Loucy (cell line): Measurements from ENCODE around the gene FCHSD2.

ENCODE experiments used
- H2AFZ ChIP-seq: fragments of 200-600 bp; sonication (generic); 2 replicates; pipeline ENCODE4 v1.6.0; 2016; ENCODE audit warnings: antibody characterized with exemption, mild to moderate bottlenecking, low read length, moderate library complexity
- H3F3A ChIP-seq: fragments of 200-600 bp; 2 replicates; pipeline ENCODE4 v1.6.0; 2016; ENCODE audit warnings: antibody characterized with exemption, low read depth, mild to moderate bottlenecking
- H3K27me3 ChIP-seq: fragments of 200-600 bp; sonication (generic); 2 replicates; pipeline ENCODE4 v1.6.1; 2014; ENCODE audit warnings: low read length, mild to moderate bottlenecking; ENCODE audit not compliant: insufficient read depth, poor library complexity, severe bottlenecking
- H3K36me3 ChIP-seq: fragments of 200-600 bp; sonication (generic); 2 replicates; pipeline ENCODE4 v1.6.1; 2016; ENCODE audit warnings: low read length; ENCODE audit not compliant: insufficient read depth
- H3K4me1 ChIP-seq: fragments of 200-600 bp; sonication (generic); 2 replicates; pipeline ENCODE4 v1.5.1; 2014; ENCODE audit warnings: low read length, mild to moderate bottlenecking; ENCODE audit not compliant: insufficient read depth, poor library complexity, severe bottlenecking
- H3K4me2 ChIP-seq: fragments of 200-600 bp; sonication (generic); 2 replicates; pipeline ENCODE4 v1.6.0; 2014; ENCODE audit warnings: antibody characterized with exemption, low read length, low read depth, mild to moderate bottlenecking; ENCODE audit not compliant: poor library complexity, severe bottlenecking
- H3K4me3 ChIP-seq: fragments of 200-600 bp; sonication (generic); 2 replicates; pipeline ENCODE4 v1.5.1; 2014; ENCODE audit warnings: low read length, mild to moderate bottlenecking, mixed read lengths; ENCODE audit not compliant: poor library complexity, severe bottlenecking
- H3K79me2 ChIP-seq: fragments of 200-600 bp; sonication (generic); 2 replicates; pipeline ENCODE4 v1.6.1; 2014; ENCODE audit warnings: low read length; ENCODE audit not compliant: insufficient read depth
- H3K9ac ChIP-seq: fragments of 200-600 bp; sonication (generic); 2 replicates; pipeline ENCODE4 v1.6.0; 2014; ENCODE audit warnings: mild to moderate bottlenecking, low read depth, low read length, moderate library complexity; ENCODE audit not compliant: poor library complexity, severe bottlenecking
- H3K9me2 ChIP-seq: fragments of 200-600 bp; sonication (generic); replicated peaks from 2 replicates; pipeline ENCODE4 v1.6.1; 2016; ENCODE audit warnings: low read depth, low read length, mixed read lengths
- H3K9me3 ChIP-seq: fragments of 200-600 bp; sonication (generic); 2 replicates; pipeline ENCODE4 v1.6.1; 2014; ENCODE audit warnings: mild to moderate bottlenecking, antibody characterized with exemption, low read length, low read depth; ENCODE audit not compliant: insufficient read depth
- H4K20me1 ChIP-seq: fragments of 200-600 bp; sonication (generic); 2 replicates; pipeline ENCODE4 v1.6.0; 2014; ENCODE audit warnings: antibody characterized with exemption, low read length, mild to moderate bottlenecking; ENCODE audit not compliant: insufficient read depth, poor library complexity, severe bottlenecking
- EZH2phosphoT487 ChIP-seq: fragments of 200-600 bp; IDR thresholded peaks from 2 replicates; pipeline ENCODE4 v1.6.1; 2018; ENCODE audit warnings: antibody characterized with exemption, mild to moderate bottlenecking, moderate library complexity, borderline replicate concordance
- TF ChIP-seq, protein P1 (sequence below): fragments of 200-600 bp; sonication (generic); conservative IDR thresholded peaks from 2 replicates; pipeline ENCODE4 v1.5.1; 2014; ENCODE audit warnings: mild to moderate bottlenecking, antibody characterized with exemption, low read length

The FCHSD2 gene

DNA sequence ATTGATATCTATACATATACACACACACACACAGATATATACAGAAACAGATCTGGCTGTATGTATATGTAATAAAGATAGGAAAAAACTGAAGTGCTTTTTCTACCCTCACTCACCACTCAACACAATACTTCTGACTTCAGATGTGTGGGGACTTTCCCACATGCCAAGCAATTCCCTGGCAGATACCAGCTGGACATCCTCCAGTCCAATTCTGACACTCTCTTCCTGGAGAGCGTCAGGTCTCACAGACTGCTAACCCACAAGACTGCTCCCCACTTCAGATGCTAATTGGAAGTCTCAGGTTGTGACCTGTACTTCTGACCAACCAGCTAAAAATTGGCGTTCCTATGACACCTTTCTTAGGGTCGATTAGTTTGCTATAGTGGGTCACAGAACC is 187.3 kb downstream of the FCHSD2 start:
- Histone ChIP-seq H2AFZ (no peak overlapping the region), H3K4me2 (no peak overlapping the region), H3K4me3 (no peak overlapping the region), H3K9me2 (no peaks in the 10 kb centered on the region), H3K27me3 (no peaks in the 10 kb centered on the region), H3K9ac (no peak overlapping the region), H3K4me1 (peaks cover 3% of the 10 kb centered on the region), H3F3A (no peaks in the 10 kb centered on the region), H4K20me1 (peaks cover 4% of the 10 kb centered on the region), H3K36me3 (peaks cover 20% of the 10 kb centered on the region; the same call in 1 of the 2 replicates), H3K79me2 (peaks cover 7% of the 10 kb centered on the region; the same call in 1 of the 2 replicates), H3K9me3 (no peaks in the 10 kb centered on the region)
- TF ChIP-seq, protein P1, sequence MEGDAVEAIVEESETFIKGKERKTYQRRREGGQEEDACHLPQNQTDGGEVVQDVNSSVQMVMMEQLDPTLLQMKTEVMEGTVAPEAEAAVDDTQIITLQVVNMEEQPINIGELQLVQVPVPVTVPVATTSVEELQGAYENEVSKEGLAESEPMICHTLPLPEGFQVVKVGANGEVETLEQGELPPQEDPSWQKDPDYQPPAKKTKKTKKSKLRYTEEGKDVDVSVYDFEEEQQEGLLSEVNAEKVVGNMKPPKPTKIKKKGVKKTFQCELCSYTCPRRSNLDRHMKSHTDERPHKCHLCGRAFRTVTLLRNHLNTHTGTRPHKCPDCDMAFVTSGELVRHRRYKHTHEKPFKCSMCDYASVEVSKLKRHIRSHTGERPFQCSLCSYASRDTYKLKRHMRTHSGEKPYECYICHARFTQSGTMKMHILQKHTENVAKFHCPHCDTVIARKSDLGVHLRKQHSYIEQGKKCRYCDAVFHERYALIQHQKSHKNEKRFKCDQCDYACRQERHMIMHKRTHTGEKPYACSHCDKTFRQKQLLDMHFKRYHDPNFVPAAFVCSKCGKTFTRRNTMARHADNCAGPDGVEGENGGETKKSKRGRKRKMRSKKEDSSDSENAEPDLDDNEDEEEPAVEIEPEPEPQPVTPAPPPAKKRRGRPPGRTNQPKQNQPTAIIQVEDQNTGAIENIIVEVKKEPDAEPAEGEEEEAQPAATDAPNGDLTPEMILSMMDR: no peak
- TF ChIP-seq EZH2phosphoT487: no peak

DNA sequence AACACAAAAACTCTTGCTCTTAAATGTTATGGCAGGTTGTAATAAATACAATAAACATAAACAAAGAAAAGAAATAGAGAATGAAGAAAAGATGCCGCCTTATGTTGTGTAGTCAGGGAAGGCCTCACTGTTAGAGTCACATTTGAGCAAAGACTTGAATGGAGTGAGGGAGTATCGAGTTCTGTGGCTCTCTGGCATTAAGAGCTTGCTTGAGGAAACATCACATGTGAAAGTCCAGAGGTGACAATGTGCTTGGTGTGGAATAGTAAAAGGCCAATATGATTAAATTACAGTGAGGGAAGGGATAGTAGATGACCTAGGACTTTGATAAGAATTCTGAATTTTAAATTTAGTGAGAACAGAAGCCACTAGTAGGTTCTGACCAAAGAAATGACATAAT is 188.5 kb downstream of the FCHSD2 start:
- Histone ChIP-seq H3K9ac (no peak overlapping the region), H3K36me3 (peaks cover 15% of the 10 kb centered on the region; the same call in 1 of the 2 replicates), H4K20me1 (peaks cover 4% of the 10 kb centered on the region), H2AFZ (no peak overlapping the region), H3K4me1 (peaks cover 3% of the 10 kb centered on the region), H3K27me3 (no peaks in the 10 kb centered on the region), H3F3A (no peaks in the 10 kb centered on the region), H3K9me2 (no peaks in the 10 kb centered on the region), H3K9me3 (no peaks in the 10 kb centered on the region), H3K79me2 (peaks cover 7% of the 10 kb centered on the region; the same call in 1 of the 2 replicates), H3K4me3 (no peak overlapping the region), H3K4me2 (no peak overlapping the region)
- TF ChIP-seq EZH2phosphoT487: no peak
- TF ChIP-seq, protein P1: no peak

- no peaks in the 10 kb centered on the region for H3K9me2 ChIP-seq
- H3K9ac ChIP-seq: no peak overlapping the region
- H3K36me3 ChIP-seq: peaks cover 9% of the 10 kb centered on the region; the same call in 1 of the 2 replicates
- TF ChIP-seq EZH2phosphoT487: no peak
- TF ChIP-seq, protein P1: no peak
- H3K4me3 ChIP-seq: no peak overlapping the region
- H3K27me3 ChIP-seq: no peaks in the 10 kb centered on the region
- no peaks in the 10 kb centered on the region for H3F3A ChIP-seq
- peaks cover 4% of the 10 kb centered on the region for H4K20me1 ChIP-seq
- H2AFZ ChIP-seq: no peak overlapping the region
- H3K79me2 ChIP-seq: peaks cover 7% of the 10 kb centered on the region; the same call in 1 of the 2 replicates
- H3K9me3 ChIP-seq: no peaks in the 10 kb centered on the region
- H3K4me2 ChIP-seq: no peak overlapping the region
- H3K4me1 ChIP-seq: peaks cover 3% of the 10 kb centered on the region
These were observed 190.2 kb downstream of the FCHSD2 start for GRCh38 chr11:72951888-72952287.
